ENCODE data around the gene AKR1C4. TPM values are rescaled to one million over a fixed set of nuclear protein-coding genes. Genes with fewer than 3 reads are reported as not detected.

AKR1C4 gene
- total RNA-seq (not detected), total RNA-seq (0 to 0.09 (median 0) reads per million in 172 experiments)
- polyA plus RNA-seq (2013, experiment 1 of 2), result 0.10 TPM
- 0.27 TPM for polyA plus RNA-seq (2013, experiment 2 of 2)

GRCh38 chr10:5196702-5197113, at the start of gene AKR1C4:
Gene AKR1C4, plus strand, starts transcription at chr10:5196837. Its CDS starts 31 bp downstream, at chr10:5196868.
- Mint-ChIP-seq H3K27ac (no peak within 1 kb of the TSS), H3K9me3 (no peaks in the 10 kb centered on the region), H3K36me3 (ENCODE audit: low read depth) (no peaks in the 10 kb centered on the region), H3K4me3 (no peak within 1 kb of the TSS), H3K4me1 (ENCODE audit: low read depth) (no peaks in the 10 kb centered on the region), H3K27me3 (no peaks in the 10 kb centered on the region)
- no peaks in the 10 kb centered on the region for H3K27me3 ChIP-seq (ENCODE audit: control insufficient read depth in 1 of 2, insufficient read depth in 2 of 2, low read length in 2 of 2)
- ATAC-seq (ENCODE audit: poor library complexity), result no peak
- no peak for DNase-seq
- H3K9me3 ChIP-seq (ENCODE audit: control insufficient read depth in 1 of 2, insufficient read depth in 1 of 2, low read length in 2 of 2), result no peaks in the 10 kb centered on the region
- no peaks in the 10 kb centered on the region for H3K36me3 ChIP-seq (ENCODE audit: insufficient read depth, low read length)
- TF ChIP-seq, protein P1, sequence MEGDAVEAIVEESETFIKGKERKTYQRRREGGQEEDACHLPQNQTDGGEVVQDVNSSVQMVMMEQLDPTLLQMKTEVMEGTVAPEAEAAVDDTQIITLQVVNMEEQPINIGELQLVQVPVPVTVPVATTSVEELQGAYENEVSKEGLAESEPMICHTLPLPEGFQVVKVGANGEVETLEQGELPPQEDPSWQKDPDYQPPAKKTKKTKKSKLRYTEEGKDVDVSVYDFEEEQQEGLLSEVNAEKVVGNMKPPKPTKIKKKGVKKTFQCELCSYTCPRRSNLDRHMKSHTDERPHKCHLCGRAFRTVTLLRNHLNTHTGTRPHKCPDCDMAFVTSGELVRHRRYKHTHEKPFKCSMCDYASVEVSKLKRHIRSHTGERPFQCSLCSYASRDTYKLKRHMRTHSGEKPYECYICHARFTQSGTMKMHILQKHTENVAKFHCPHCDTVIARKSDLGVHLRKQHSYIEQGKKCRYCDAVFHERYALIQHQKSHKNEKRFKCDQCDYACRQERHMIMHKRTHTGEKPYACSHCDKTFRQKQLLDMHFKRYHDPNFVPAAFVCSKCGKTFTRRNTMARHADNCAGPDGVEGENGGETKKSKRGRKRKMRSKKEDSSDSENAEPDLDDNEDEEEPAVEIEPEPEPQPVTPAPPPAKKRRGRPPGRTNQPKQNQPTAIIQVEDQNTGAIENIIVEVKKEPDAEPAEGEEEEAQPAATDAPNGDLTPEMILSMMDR (IDR thresholded peaks at IDR 0.05), result no peak
- ChIA-PET POLR2A (no interaction called here), CTCF (no interaction called here)
- intact Hi-C loops (cut with DNase I, micrococcal nuclease), result no loop called here
- H3K4me1 ChIP-seq (ENCODE audit: insufficient read depth, low read length), result no peaks in the 10 kb centered on the region
- H3K27ac ChIP-seq (ENCODE audit: low read depth in 1 of 2, low read length in 2 of 2), result no peak within 1 kb of the TSS
- H3K4me3 ChIP-seq (ENCODE audit: low read length), result no peak within 1 kb of the TSS

DNA sequence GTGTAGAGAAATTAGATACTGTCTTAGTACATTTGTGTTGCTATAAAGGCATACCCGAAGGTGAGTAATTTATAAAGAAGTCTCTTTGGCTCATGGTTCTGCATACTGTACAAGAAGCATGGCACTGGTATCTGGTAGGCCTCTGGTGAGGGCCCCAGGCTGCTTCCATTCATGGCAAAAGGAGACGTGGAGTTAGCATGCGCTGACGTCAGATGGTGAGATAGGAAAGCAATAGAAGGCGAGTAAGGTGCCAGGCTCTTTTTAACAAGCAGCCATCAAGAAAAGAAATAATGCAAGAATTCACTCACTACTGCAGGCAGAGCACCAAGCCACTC, 49.8 kb upstream of the AKR1C4 start:
- ChIA-PET POLR2A (no interaction called here), CTCF (no interaction called here)
- Mint-ChIP-seq H3K4me3 (no peak overlapping the region), H3K27me3 (no peaks in the 10 kb centered on the region), H3K9me3 (peaks cover 4% of the 10 kb centered on the region), H3K27ac (no peak overlapping the region), H3K4me1 (ENCODE audit: low read depth) (no peaks in the 10 kb centered on the region), H3K36me3 (ENCODE audit: low read depth) (no peaks in the 10 kb centered on the region)
- TF ChIP-seq, protein P1 (IDR thresholded peaks at IDR 0.05), result no peak
- no peaks in the 10 kb centered on the region for H3K27me3 ChIP-seq (ENCODE audit: control insufficient read depth in 1 of 2, insufficient read depth in 2 of 2, low read length in 2 of 2)
- intact Hi-C loops (cut with DNase I, micrococcal nuclease), result no loop called here
- no peaks in the 10 kb centered on the region for H3K36me3 ChIP-seq (ENCODE audit: insufficient read depth, low read length)
- H3K27ac ChIP-seq (ENCODE audit: low read depth in 1 of 2, low read length in 2 of 2), result no peak overlapping the region
- no peaks in the 10 kb centered on the region for H3K4me1 ChIP-seq (ENCODE audit: insufficient read depth, low read length)
- DNase-seq (no peak), ATAC-seq (ENCODE audit: poor library complexity) (no peak)
- peaks cover 0 to 4% of the 10 kb centered on the region in 2 experiments for H3K9me3 ChIP-seq (ENCODE audit: control insufficient read depth in 1 of 2, insufficient read depth in 1 of 2, low read length in 2 of 2)
- no peak overlapping the region for H3K4me3 ChIP-seq (ENCODE audit: low read length)

- Mint-ChIP-seq H3K4me1 (ENCODE audit: low read depth) (no peaks in the 10 kb centered on the region), H3K36me3 (ENCODE audit: low read depth) (no peaks in the 10 kb centered on the region), H3K27ac (no peak overlapping the region), H3K9me3 (peaks cover 4% of the 10 kb centered on the region), H3K27me3 (no peaks in the 10 kb centered on the region), H3K4me3 (no peak overlapping the region)
- TF ChIP-seq, protein P1 (IDR thresholded peaks at IDR 0.05), result no peak
- DNase-seq (no peak), ATAC-seq (ENCODE audit: poor library complexity) (no peak)
- H3K27me3 ChIP-seq (ENCODE audit: control insufficient read depth in 1 of 2, insufficient read depth in 2 of 2, low read length in 2 of 2), result no peaks in the 10 kb centered on the region
- H3K36me3 ChIP-seq (ENCODE audit: insufficient read depth, low read length), result no peaks in the 10 kb centered on the region
- POLR2A ChIA-PET, result no interaction called here
- CTCF ChIA-PET, result no interaction called here
- no peak overlapping the region for H3K27ac ChIP-seq (ENCODE audit: low read depth in 1 of 2, low read length in 2 of 2)
- intact Hi-C loops (cut with DNase I, micrococcal nuclease), result no loop called here
- no peaks in the 10 kb centered on the region for H3K4me1 ChIP-seq (ENCODE audit: insufficient read depth, low read length)
- H3K9me3 ChIP-seq (ENCODE audit: control insufficient read depth in 1 of 2, insufficient read depth in 1 of 2, low read length in 2 of 2), result peaks cover 0 to 4% of the 10 kb centered on the region in 2 experiments
- H3K4me3 ChIP-seq (ENCODE audit: low read length), result no peak overlapping the region
Measured at GRCh38 chr10:5147255-5147980, 49.2 kb upstream of the AKR1C4 start.

All from CD4-positive, alpha-beta T cell (primary cell).